Panc1 (cell line): ENCODE data around the gene WNT2.

Experiments
- CTCF ChIP-seq: fragments of 450-650 bp; IDR thresholded peaks from 2 replicates; pipeline ENCODE4 v1.5.1; 2017; ENCODE audit warnings: mild to moderate bottlenecking
- POLR2AphosphoS5 ChIP-seq: IDR thresholded peaks from 2 replicates; pipeline ENCODE4 v1.6.1; 2012; ENCODE audit warnings: mild to moderate bottlenecking, low read depth, low read length, moderate library complexity
- SIN3A ChIP-seq: IDR thresholded peaks from 2 replicates; pipeline ENCODE4 v1.6.1; 2012; ENCODE audit warnings: low read depth, mild to moderate bottlenecking, low read length, moderate library complexity, borderline replicate concordance; ENCODE audit not compliant: insufficient read depth
- TCF7L2 ChIP-seq: IDR thresholded peaks from 2 replicates; pipeline ENCODE4 v1.6.1; 2011; ENCODE audit warnings: mild to moderate bottlenecking, low read depth, low read length, inconsistent platforms

GRCh38 chr7:117332031-117332430 is 9.2 kb upstream of the WNT2 start:
- TF ChIP-seq CTCF (no peak), TCF7L2 (no peak), SIN3A (no peak), POLR2AphosphoS5 (no peak)
